ENCODE measurements around the gene MUC20.
"Not testable (repeated sequence)": the region's sequence is repeated elsewhere in the genome, so short reads cannot be mapped to it uniquely, and the experiment has no call there.

Gene MUC20

DNA sequence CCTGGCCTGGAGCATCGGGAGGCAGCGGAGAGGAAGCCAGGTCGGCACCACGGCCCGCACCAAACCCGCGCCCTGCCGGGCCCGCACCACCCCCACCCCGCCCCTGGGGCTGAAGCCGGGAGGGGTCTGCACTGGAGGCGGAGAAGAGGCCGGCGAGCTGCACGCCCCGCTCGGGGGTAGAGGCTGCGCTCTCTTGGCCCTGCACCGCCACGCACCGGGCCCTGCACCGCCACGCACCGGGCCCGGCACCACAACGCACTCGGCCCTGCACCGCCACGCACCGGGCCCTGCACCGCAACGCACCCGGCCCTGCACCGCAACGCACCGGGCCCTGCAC is 41.4 kb downstream of the MUC20 start:
- Histone ChIP-seq H3K36me3 (ENCODE audit: insufficient read depth, low read length) (no peaks in the 10 kb centered on the region), H2AFZ (ENCODE audit: low read depth, low read length) (no peak overlapping the region), H3K4me3 (ENCODE audit: low read length) (no peak overlapping the region), H3K4me1 (ENCODE audit: insufficient read depth, low read length) (no peaks in the 10 kb centered on the region), H3K9me3 (ENCODE audit: low read length) (peaks cover 2% of the 10 kb centered on the region), H3K27me3 (ENCODE audit: insufficient read depth, low read length) (no peaks in the 10 kb centered on the region)

DNA sequence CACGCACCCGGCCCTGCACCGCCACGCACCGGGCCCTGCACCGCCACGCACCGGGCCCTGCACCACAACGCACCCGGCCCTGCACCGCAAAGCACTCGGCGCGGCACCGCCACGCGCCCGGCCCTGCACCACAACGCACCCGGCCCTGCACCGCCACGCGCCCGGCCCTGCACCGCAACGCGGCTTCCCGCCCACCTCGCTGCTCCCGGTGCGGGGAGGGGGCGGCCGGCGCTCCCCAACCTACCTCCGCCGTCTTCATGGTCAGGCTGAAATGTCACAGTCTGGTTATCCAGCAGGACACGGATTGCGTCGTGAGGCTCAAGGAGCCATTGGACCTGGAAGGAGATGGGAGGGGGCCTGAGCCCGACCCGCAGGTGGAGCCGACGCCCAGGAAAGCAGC is 41.8 kb downstream of the MUC20 start:
- Histone ChIP-seq H3K36me3 (ENCODE audit: insufficient read depth, low read length) (no peaks in the 10 kb centered on the region), H3K4me3 (ENCODE audit: low read length) (no peak overlapping the region), H3K27me3 (ENCODE audit: insufficient read depth, low read length) (no peaks in the 10 kb centered on the region), H2AFZ (ENCODE audit: low read depth, low read length) (no peak overlapping the region), H3K9me3 (ENCODE audit: low read length) (peaks cover 2% of the 10 kb centered on the region), H3K4me1 (ENCODE audit: insufficient read depth, low read length) (no peaks in the 10 kb centered on the region)

DNA sequence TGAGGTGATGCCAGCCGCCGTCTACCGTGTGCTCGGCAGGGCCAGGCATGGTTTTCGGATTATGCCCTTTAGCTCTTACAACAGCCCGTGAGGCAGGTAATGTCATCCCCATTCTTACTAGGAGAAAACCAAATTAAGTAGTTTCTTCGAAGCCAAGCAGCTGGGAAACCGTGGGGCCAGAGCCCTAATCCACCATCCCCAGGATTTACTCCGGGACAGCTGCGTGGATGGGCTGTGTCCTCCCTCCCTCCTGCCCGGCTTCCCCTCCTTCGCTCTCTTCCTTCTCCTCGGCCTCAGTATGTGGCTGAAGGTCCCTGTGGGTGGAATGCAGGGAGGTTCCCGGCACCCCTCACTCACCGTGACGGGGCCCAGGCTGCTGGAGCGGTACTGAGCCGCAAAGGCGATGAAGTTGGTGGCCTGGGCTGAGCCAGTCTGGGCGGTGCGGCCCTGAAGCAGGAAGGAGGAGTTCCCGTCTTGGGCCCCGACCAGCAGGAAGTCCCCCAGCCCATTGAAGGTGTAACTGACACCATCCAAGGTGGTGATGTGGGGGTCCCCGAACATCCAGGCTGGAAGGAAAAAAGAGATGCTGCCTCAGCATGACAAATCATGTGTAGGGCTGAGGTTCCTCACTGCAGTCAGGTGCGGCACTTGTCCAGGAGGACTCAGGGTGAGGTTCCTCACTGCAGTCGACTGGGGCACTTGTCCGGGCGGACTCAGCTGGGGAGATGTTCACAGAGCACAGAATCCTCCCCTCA is 42.5 kb downstream of the MUC20 start:
- no peak overlapping the region for H3K4me3 ChIP-seq (ENCODE audit: low read length)
- H2AFZ ChIP-seq (ENCODE audit: low read depth, low read length) = no peak overlapping the region
- H3K9me3 ChIP-seq (ENCODE audit: low read length) = peaks cover 2% of the 10 kb centered on the region
- H3K4me1 ChIP-seq (ENCODE audit: insufficient read depth, low read length) = no peaks in the 10 kb centered on the region
- H3K27me3 ChIP-seq (ENCODE audit: insufficient read depth, low read length) = no peaks in the 10 kb centered on the region
- H3K36me3 ChIP-seq (ENCODE audit: insufficient read depth, low read length) = no peaks in the 10 kb centered on the region

DNA sequence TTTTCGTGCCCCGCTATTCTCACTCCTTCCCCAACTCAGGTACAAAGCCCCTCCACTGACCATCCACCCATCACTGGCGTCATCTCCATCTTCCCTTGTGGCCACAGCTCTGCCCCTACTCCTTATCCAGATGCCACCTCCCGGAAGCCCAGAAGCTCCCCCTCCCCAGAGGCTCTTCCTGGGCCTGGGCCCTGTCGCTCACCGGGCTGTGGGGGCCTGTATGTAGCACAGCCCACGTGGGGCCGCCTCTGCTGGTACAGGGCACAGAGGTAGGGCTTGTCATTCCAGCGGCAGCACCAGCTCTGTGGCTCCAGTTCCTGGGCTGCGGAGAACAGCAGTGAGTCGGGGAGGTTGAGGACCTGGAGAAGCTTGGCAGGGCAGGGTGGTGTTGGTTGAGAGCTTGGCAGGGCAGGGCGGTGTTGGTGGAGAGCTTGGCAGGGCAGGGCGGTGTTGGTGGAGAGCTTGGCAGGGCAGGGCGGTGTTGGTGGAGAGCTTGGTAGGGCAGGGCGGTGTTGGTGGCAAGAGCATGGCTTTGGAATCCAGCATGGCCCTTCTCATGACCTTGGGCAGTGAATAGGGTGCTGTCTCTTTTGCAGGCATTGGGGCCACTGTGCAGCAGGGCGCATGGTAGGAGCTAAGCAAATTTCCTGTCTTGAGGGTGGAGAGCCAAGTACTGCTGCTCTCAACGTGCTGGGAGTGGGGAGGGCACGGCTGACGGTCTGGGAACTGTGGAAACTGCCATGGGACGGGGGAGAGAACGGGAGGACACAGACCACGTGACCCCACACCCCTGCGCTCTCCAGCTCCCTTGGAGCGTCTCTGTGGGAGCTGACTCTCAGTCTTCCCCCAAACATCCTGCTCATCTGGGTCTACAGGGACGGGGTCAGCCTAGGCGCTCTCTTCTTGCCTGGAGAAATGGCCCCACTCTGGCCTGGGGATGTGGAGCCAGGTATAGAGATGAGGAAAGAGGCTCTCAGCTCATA is 43.4 kb downstream of the MUC20 start:
- Histone ChIP-seq H3K4me3 (ENCODE audit: low read length) (no peak overlapping the region), H3K27me3 (ENCODE audit: insufficient read depth, low read length) (no peaks in the 10 kb centered on the region), H2AFZ (ENCODE audit: low read depth, low read length) (no peak overlapping the region), H3K9me3 (ENCODE audit: low read length) (peaks cover 2% of the 10 kb centered on the region), H3K36me3 (ENCODE audit: insufficient read depth, low read length) (no peaks in the 10 kb centered on the region), H3K4me1 (ENCODE audit: insufficient read depth, low read length) (no peaks in the 10 kb centered on the region)

DNA sequence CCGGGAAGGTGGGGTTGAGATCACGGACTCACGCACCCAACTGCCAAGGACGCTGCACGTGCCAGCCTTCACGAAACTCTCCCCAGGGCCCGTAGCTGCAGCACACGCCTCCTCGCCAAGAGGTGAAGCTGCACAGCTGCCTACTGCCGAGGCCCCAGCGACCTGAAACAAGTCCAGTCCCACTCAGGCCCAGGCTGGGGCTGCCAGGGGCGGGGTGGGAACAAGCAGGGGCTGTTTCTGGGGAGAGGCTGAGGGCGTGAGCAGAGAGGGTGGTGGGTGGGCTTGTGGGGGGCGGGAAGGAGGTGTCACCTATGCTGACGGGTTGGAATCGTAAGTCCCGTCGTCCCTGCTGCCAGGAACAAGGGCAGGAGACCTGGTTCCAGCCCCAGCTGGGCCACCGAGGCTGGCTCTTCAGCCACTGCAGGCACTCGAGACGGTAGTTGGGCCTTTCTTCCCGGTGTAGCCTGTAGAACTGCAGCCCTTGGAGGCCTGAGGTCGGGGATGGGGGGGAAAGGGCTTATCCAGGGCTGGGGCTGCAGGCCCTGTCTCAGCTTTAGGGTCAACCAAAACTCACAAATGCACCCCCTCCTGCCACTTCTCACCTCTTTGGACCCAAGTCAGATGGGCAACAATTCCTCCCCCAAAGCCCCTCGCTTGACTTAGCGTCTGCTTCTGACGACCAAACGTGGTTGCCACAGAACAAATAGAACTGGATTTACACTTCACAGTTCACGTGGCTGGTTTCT is 44.4 kb downstream of the MUC20 start:
- H3K36me3 ChIP-seq (ENCODE audit: insufficient read depth, low read length) = no peaks in the 10 kb centered on the region
- no peak overlapping the region for H3K4me3 ChIP-seq (ENCODE audit: low read length)
- no peaks in the 10 kb centered on the region for H3K4me1 ChIP-seq (ENCODE audit: insufficient read depth, low read length)
- H2AFZ ChIP-seq (ENCODE audit: low read depth, low read length) = no peak overlapping the region
- H3K9me3 ChIP-seq (ENCODE audit: low read length) = peaks cover 2% of the 10 kb centered on the region
- H3K27me3 ChIP-seq (ENCODE audit: insufficient read depth, low read length) = no peaks in the 10 kb centered on the region

DNA sequence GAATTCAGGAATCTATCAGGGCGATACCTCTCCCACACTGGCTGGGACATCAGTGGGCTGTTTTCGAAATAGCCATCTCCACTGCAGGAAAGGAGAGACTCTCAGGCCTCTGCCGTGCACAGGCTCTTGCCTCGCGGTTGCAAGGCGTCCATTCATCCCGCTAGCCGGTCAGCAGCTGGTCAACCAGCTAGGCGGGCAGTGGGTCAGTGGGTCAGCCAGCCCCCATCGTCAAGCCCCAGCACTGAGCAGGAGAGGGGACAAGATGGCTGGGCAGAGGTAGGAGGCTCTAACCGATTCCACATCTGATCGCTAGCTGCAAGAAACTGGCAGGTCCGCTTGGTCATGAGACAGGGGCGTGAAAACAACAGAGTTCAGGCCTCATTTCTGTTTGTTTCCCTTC is 45.9 kb downstream of the MUC20 start:
- H3K9me3 ChIP-seq (ENCODE audit: low read length) = peaks cover 2% of the 10 kb centered on the region
- no peak overlapping the region for H3K4me3 ChIP-seq (ENCODE audit: low read length)
- H2AFZ ChIP-seq (ENCODE audit: low read depth, low read length) = no peak overlapping the region
- no peaks in the 10 kb centered on the region for H3K27me3 ChIP-seq (ENCODE audit: insufficient read depth, low read length)
- H3K4me1 ChIP-seq (ENCODE audit: insufficient read depth, low read length) = no peaks in the 10 kb centered on the region
- no peaks in the 10 kb centered on the region for H3K36me3 ChIP-seq (ENCODE audit: insufficient read depth, low read length)

DNA sequence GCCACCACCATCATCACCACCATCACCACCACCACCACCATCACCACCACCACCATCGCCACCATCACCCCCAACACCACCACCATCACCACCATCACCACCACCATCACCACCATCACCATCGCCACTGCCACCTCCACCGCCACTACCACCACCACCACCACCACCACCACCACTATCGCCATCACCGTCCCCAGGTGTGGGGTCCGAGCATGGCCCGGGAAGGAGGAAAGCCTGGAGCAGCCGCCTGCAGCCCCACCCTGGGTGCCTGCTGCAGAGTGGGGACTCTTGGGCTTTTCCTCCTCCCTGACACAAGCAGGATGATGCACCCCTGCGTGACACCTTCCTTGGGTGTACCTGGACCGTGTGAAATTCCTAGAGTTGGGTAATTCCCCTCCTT is 47.0 kb downstream of the MUC20 start:
- no peaks in the 10 kb centered on the region for H3K4me1 ChIP-seq (ENCODE audit: insufficient read depth, low read length)
- no peaks in the 10 kb centered on the region for H3K27me3 ChIP-seq (ENCODE audit: insufficient read depth, low read length)
- peaks cover 2% of the 10 kb centered on the region for H3K9me3 ChIP-seq (ENCODE audit: low read length)

DNA sequence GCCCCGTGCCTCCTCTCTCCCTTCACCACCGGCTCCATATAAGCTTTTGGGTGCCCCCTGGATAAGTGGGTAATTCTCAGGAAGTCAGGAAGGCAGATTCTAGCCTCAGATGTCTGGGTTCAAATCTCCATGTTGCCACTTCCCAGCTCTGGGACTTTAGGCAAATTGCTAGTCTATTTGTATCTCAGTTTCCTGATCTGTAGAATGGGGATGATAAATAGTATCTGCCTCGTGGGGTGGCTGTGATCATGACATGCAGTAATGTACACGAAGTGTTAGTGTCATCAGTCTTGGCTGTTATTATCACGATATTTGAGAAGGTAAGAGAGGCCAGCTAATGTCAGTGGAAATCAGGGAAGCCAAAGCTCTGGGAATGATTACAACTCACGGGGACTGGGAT is 47.6 kb downstream of the MUC20 start:
- Histone ChIP-seq H3K9me3 (ENCODE audit: low read length) (peaks cover 2% of the 10 kb centered on the region), H2AFZ (ENCODE audit: low read depth, low read length) (no peak overlapping the region), H3K27me3 (ENCODE audit: insufficient read depth, low read length) (no peaks in the 10 kb centered on the region), H3K4me1 (ENCODE audit: insufficient read depth, low read length) (no peaks in the 10 kb centered on the region), H3K4me3 (ENCODE audit: low read length) (no peak overlapping the region), H3K36me3 (ENCODE audit: insufficient read depth, low read length) (no peaks in the 10 kb centered on the region)

More for the DNA sequence above, 47.0 kb downstream of the MUC20 start:
- no peaks in the 10 kb centered on the region for H3K36me3 ChIP-seq (ENCODE audit: insufficient read depth, low read length)
- no peak overlapping the region for H2AFZ ChIP-seq (ENCODE audit: low read depth, low read length)
- H3K4me3 ChIP-seq (ENCODE audit: low read length) = no peak overlapping the region

DNA sequence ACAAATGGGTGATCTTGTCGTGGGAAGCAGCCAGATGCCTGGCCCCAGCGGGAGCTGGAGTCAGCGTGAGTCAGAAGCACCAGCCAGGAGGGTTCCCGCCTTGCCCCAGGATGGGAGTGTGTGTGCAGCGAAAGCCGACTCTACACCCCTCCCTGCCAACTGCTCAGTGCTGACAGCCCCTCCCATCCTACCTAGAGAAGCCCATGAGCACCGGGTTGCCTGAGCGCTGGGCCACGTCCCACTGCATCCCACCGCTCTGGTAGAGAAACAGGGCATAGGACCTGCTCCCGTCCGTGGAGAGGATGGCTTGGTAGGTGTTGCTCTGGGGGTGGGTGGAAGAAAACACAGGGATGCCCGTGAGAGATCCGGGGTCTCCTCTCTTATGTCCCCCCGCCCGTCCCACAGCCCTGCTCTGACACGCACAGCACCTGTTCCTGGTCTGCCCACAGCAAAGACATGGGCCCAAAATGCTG is 48.1 kb downstream of the MUC20 start:
- no peaks in the 10 kb centered on the region for H3K36me3 ChIP-seq (ENCODE audit: insufficient read depth, low read length)
- no peaks in the 10 kb centered on the region for H3K27me3 ChIP-seq (ENCODE audit: insufficient read depth, low read length)
- H3K4me1 ChIP-seq (ENCODE audit: insufficient read depth, low read length) = no peaks in the 10 kb centered on the region
- peaks cover 2% of the 10 kb centered on the region for H3K9me3 ChIP-seq (ENCODE audit: low read length)
- no peak overlapping the region for H2AFZ ChIP-seq (ENCODE audit: low read depth, low read length)
- H3K4me3 ChIP-seq (ENCODE audit: low read length) = no peak overlapping the region

DNA sequence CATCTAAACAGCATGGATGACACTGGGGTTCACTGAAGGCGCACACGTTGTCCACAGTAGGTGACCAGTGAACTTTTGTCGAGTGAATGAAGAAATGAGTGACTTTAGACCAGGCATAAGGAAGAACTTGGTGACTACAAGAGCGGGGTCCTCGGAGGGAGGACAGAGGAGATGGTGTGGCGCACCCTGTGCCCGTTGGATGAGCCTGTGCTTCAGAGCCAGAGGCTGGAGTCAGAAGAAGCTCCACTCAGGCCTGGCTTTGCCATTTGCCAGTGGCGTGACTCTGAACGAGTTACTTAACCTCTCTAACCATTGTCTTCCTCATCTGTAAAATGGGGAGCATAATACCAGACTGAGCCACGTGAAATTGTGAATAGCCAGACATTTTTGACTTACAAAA is 48.8 kb downstream of the MUC20 start:
- Histone ChIP-seq H3K4me1 (ENCODE audit: insufficient read depth, low read length) (no peaks in the 10 kb centered on the region), H3K9me3 (ENCODE audit: low read length) (peaks cover 2% of the 10 kb centered on the region), H2AFZ (ENCODE audit: low read depth, low read length) (no peak overlapping the region), H3K27me3 (ENCODE audit: insufficient read depth, low read length) (no peaks in the 10 kb centered on the region), H3K36me3 (ENCODE audit: insufficient read depth, low read length) (no peaks in the 10 kb centered on the region), H3K4me3 (ENCODE audit: low read length) (no peak overlapping the region)

DNA sequence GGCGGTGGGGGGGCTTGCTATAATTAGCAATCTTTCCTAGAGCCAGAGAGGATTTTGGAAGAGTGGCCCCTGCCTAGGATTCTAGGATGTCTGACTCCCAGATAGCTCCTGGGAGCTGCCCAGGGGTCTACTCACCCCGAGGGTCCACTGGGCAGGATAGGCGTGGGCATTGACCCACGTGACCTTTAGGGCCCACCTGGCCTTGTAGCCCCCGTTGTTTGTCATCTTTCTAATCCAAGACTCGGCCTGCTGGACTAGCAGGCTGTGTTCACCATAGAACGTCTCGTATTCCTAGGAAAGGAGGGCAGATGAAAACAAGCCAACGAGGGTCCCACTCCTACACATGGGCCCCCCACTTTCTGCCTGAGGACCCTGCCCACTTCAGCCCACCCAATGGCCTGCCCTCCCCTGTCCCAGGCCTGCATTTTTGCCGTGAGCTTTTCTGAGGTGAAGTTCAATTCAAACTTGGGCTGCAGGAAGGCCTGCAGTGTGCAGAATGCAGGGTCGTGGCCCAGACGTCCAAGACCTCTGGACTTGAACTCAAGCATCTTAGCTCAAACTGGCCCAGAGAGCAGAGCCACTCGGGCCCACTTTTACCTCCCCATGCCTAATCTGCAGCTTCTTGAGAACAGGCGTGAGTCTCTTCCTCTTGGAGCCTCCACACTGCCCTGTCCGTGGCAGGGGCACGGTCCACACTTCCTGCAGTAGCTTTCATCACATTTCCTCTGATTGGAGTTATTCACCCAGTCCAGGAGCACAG is 49.5 kb downstream of the MUC20 start:
- H3K36me3 ChIP-seq (ENCODE audit: insufficient read depth, low read length) = no peaks in the 10 kb centered on the region
- no peaks in the 10 kb centered on the region for H3K4me1 ChIP-seq (ENCODE audit: insufficient read depth, low read length)
- H3K4me3 ChIP-seq (ENCODE audit: low read length) = no peak overlapping the region
- peaks cover 2% of the 10 kb centered on the region for H3K9me3 ChIP-seq (ENCODE audit: low read length)
- no peaks in the 10 kb centered on the region for H3K27me3 ChIP-seq (ENCODE audit: insufficient read depth, low read length)
- H2AFZ ChIP-seq (ENCODE audit: low read depth, low read length) = no peak overlapping the region

DNA sequence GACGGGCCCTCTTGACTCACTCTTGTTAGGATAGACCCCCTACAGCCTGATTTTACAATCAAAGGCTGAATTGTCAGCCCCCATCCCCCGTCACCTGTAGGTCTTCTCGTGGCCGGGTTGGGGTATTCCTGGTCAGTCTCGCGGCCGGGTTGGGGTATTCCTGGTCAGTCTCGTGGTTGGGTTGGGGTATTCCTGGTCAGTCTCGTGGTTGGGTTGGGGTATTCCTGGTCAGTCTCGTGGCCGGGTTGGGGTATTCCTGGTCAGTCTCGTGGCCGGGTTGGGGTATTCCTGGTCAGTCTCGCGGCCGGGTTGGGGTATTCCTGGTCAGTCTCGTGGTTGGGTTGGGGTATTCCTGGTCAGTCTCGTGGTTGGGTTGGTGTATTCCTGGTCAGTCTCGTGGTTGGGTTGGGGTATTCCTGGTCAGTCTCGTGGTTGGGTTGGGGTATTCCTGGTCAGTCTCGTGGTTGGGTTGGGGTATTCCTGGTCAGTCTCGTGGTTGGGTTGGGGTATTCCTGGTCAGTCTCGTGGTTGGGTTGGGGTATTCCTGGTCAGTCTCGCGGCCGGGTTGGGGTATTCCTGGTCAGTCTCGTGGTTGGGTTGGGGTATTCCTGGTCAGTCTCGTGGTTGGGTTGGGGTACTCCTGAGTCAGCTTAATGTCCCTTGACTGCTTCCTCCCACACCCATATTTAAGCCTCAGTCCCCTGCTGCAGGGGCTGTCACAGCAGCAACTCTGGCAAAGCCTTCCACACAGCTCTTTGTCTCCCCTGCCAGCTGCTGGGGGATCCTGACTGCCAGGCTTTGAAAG is 50.3 kb downstream of the MUC20 start:
- H3K4me3 ChIP-seq (ENCODE audit: low read length); H3K9me3 ChIP-seq (ENCODE audit: low read length); H3K4me1 ChIP-seq (ENCODE audit: insufficient read depth, low read length); H3K36me3 ChIP-seq (ENCODE audit: insufficient read depth, low read length); H3K27me3 ChIP-seq (ENCODE audit: insufficient read depth, low read length); H2AFZ ChIP-seq (ENCODE audit: low read depth, low read length): not testable (repeated sequence)

Measured in neuron (in vitro differentiated cells).